Ovary (tissue), 3 donors: ENCODE data around the gene KRT75.
"Not testable (repeated sequence)": the region's sequence is repeated elsewhere in the genome, so short reads cannot be mapped to it uniquely, and the experiment has no call there.

Source experiments
- EP300 ChIP-seq: sonication (generic); formaldehyde crosslinking; IDR thresholded peaks from one replicate; pipeline ENCODE4 v1.6.1; 2017; ENCODE audit warnings: antibody characterized with exemption
- POLR2A ChIP-seq: fragments of 450-650 bp; IDR thresholded peaks from one replicate; pipeline ENCODE4 v1.6.1; 2017; ENCODE audit warnings: antibody characterized with exemption, mild to moderate bottlenecking, moderate library complexity
- TF ChIP-seq, protein P1 (sequence below), 3 donors: fragments of 450-650 bp in 2 of 3; fragments of 200-600 bp in 1 of 3; IDR thresholded peaks; one replicate each; pipeline versions ENCODE4 v1.5.1 to v1.8.0; 2016 to 2022; ENCODE audit warnings: antibody characterized with exemption in 3 of 3, mild to moderate bottlenecking in 1 of 3
- donor health status: DM: no; HTN: no; CAD: no.

DNA sequence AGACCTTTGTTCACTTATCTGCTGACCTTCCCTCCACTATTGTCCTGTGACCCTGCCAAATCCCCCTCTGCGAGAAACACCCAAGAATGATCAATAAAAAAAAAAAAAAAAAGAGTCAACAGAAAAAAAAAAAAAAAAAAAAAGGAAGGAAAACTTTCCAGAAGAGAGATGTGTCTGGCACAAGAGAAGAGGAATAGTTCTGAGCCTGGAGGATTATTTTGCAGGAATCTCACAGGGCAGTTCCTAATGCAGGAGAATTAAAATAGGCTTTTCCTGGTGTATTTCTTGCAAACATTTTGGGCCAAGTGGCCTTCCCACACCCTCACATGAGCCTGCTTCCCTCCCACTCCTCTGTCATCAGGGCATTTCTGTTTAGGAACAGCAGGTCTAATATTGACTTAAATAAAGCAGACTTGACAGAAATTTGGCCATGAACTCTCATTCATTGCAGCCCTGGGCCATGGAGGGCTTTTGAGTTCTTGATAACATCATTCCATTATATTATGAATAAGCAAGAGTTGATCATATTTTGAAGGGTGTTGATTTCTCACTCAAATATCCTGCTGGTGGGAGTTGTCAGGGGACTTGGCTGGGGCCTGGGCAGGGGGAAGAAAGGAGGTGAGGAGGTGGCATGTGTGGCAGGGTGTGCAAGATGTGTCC is 23.5 kb downstream of the KRT75 start:
- not testable (repeated sequence) for TF ChIP-seq EP300, POLR2A
- TF ChIP-seq, protein P1, sequence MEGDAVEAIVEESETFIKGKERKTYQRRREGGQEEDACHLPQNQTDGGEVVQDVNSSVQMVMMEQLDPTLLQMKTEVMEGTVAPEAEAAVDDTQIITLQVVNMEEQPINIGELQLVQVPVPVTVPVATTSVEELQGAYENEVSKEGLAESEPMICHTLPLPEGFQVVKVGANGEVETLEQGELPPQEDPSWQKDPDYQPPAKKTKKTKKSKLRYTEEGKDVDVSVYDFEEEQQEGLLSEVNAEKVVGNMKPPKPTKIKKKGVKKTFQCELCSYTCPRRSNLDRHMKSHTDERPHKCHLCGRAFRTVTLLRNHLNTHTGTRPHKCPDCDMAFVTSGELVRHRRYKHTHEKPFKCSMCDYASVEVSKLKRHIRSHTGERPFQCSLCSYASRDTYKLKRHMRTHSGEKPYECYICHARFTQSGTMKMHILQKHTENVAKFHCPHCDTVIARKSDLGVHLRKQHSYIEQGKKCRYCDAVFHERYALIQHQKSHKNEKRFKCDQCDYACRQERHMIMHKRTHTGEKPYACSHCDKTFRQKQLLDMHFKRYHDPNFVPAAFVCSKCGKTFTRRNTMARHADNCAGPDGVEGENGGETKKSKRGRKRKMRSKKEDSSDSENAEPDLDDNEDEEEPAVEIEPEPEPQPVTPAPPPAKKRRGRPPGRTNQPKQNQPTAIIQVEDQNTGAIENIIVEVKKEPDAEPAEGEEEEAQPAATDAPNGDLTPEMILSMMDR (IDR thresholded peaks at IDR 0.05) = not testable (repeated sequence)
